GM18951 (cell line): Measurements from ENCODE around the gene BLACAT1.

Source experiments
- POLR2A ChIP-seq: IDR thresholded peaks from 4 replicates; pipeline ENCODE4 v1.6.1; 2011; ENCODE audit warnings: mild to moderate bottlenecking; ENCODE audit not compliant: insufficient read length, insufficient read depth; ENCODE audit errors: extremely low read depth
- in situ Hi-C: fragments of 300-500 bp; cut with MboI; formaldehyde crosslinking; loops from one replicate; pipeline ENCODE4 v1.12.0; 2022; ENCODE audit warnings: low sequenced_read_pairs, mixed read lengths, inconsistent platforms; ENCODE audit not compliant: unreplicated experiment

Gene BLACAT1

DNA sequence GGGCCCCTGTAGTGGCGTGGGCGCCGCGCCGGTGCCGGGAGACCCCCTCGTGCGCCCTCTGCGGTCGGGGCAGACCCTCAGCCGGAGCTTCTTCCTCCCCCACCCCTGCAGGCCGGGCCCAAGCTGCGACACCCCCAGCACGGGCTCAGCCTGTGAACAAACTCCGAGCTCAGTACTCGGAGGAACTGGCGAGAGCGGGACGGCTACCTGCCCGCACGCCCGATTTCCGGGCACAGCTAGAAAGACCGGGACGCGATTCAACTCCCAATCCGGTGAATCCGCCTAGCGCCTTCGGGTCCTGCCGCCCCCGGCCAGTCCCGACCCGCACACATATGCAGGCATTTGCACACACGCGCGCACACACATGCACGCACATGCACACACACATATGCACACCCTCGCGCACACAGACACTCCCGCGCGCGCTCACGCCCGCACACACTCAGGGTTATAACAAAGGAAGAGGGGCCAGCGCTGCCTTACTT, 580 bp upstream of the BLACAT1 start:
- in situ Hi-C loops: no loop called here
- no peak for TF ChIP-seq POLR2A

DNA sequence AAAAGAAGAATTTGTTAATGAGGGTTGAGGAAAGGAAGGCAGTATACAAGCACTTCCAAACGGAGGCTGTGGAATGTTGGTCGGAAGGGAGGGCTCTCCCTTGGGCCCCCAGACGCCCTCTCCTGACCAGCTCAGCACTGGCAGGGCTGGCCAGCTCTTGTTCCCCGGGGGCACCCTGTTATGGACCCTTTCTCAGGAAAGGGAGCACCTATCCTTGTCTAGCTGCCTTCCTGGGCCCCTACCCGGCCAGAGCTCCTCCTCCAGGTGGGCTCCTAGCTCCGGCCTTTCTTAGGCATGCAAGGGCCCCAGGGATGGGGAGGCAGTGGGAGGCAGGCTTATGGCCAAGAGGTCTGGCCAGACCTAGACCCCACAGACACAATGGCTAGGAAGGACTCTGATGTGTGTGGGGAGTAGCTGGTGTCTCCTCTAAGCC, 926 bp downstream of the BLACAT1 start:
- in situ Hi-C loops: no loop called here
- no peak for TF ChIP-seq POLR2A

- in situ Hi-C loops: no loop called here
These were observed 2.4 kb downstream of the BLACAT1 start for GRCh38 chr1:205453466-205453865.

GRCh38 chr1:205452933-205453332, 2.9 kb downstream of the BLACAT1 start:
- in situ Hi-C loops: no loop called here

More at GRCh38 chr1:205453466-205453865, 2.4 kb downstream of the BLACAT1 start:
- TF ChIP-seq POLR2A: no peak

GRCh38 chr1:205452364-205452763, 3.5 kb downstream of the BLACAT1 start:
- in situ Hi-C loops: no loop called here
- no peak for TF ChIP-seq POLR2A

More at GRCh38 chr1:205452933-205453332, 2.9 kb downstream of the BLACAT1 start:
- TF ChIP-seq POLR2A: no peak

DNA sequence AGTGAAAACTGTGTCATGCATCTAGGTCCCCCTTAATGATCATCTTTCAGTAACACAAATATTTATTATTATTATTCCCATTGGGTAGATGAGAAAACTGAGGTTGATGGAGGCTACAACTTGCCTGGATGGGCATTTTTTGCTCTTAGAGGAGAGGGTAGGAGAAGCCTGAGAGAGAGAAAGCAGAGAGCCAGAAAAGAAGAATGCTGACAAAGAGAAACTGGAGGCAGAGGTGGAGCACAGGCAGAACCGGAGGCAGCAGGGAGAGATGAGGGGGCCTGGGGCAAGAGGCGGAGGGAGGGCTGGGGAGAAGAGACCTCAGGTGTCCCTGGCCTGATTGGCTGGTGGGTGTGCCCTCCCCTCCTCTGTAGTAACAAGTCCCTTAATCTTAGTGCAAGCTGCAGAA, 4.1 kb downstream of the BLACAT1 start:
- in situ Hi-C loops: no loop called here
- TF ChIP-seq POLR2A: no peak

DNA sequence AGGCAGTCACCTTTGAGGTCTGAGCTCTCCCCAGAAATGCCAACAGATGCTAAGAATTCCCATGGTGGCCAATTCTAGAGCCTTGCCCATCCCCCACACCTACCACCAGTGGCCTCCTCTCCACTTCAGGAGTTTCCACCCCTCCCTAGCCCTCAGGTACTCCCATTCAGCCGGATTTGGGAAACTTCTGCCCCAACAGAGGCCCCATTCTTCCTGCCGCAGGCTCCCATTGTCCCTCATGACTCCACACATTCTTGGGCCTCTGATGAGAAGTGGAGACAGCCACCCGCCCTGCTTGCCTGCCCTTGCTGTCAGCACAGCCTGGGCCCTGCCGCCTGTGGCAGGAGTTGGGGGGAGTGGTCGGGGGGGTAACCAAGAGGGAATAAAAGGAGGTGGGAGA, 4.6 kb downstream of the BLACAT1 start:
- no peak for TF ChIP-seq POLR2A
- in situ Hi-C loops: no loop called here

- no peak for TF ChIP-seq POLR2A
- in situ Hi-C loops: no loop called here
These were observed 5.4 kb downstream of the BLACAT1 start for GRCh38 chr1:205450448-205450847.

DNA sequence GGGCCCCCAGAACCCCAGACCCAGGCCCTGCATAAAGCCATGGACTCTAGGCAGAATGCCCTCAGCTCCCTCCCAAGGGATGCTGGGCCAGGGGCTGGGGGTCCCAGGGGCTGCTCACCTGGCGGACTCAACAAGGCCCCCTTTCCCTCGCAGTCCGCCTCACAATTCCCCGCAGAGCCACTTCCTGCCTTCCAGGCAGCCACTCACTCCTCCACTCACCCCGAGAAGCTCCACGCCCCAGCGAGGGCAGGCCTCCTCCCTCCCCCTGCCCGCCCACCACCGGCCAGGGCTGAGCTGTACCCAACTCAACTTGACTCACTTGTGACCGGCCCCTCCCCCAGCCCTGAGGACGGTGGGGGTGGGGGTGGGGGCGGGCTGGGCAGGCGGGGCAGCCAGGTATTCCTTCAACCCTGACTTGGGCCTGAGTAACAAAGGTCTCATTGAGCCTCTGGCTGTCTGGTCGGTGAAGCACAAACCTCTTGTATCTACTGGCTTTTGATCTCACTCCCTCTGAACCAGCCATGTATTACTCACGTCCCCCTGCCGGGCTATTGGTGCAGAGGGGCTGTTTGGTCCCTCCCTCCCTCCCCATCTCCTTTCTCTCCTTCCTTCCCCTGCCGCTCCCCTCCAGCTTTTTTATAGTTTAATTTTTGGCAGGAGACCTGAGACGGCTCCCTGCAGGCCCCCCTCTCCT, 5.9 kb downstream of the BLACAT1 start:
- TF ChIP-seq POLR2A: no peak
- in situ Hi-C loops: no loop called here

GRCh38 chr1:205449254-205449749, 6.5 kb downstream of the BLACAT1 start:
- no peak for TF ChIP-seq POLR2A

DNA sequence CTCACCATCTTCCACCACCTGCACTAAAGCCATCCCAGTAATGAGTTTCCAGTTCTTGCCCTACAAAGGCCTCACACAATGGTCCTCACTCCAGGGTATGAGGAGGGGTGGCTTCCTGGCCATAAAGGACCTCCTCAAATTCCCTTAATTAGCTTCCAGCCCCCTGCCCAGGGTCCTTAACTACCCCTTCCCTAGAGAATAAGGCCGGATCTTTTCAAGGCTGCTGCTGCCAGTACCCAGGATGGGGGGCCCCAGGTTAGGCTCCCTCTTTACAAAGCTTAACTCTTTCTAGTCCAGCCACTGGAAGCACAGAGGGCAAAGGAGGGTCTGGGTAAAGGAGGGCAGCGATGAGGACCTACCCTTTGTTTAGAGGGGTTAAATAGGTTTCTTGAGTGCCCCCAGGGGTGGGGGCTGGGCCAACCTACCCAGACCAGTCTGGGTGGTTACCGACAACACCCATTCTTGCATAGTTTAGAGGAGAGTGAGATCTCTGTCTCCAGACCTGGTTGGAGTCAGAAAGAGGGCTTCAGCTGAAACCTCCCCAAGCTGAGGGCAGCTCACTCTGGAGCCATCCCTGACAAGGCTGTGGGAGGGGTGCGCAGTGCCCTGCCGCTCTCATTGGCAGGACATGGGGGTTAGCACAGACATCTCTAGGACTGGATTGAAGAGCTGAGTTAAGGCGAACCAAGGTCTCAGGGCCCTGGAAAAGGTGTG, 7.1 kb downstream of the BLACAT1 start:
- no peak for TF ChIP-seq POLR2A
- in situ Hi-C loops: no loop called here

More at GRCh38 chr1:205449254-205449749, 6.5 kb downstream of the BLACAT1 start:
- in situ Hi-C loops: no loop called here

DNA sequence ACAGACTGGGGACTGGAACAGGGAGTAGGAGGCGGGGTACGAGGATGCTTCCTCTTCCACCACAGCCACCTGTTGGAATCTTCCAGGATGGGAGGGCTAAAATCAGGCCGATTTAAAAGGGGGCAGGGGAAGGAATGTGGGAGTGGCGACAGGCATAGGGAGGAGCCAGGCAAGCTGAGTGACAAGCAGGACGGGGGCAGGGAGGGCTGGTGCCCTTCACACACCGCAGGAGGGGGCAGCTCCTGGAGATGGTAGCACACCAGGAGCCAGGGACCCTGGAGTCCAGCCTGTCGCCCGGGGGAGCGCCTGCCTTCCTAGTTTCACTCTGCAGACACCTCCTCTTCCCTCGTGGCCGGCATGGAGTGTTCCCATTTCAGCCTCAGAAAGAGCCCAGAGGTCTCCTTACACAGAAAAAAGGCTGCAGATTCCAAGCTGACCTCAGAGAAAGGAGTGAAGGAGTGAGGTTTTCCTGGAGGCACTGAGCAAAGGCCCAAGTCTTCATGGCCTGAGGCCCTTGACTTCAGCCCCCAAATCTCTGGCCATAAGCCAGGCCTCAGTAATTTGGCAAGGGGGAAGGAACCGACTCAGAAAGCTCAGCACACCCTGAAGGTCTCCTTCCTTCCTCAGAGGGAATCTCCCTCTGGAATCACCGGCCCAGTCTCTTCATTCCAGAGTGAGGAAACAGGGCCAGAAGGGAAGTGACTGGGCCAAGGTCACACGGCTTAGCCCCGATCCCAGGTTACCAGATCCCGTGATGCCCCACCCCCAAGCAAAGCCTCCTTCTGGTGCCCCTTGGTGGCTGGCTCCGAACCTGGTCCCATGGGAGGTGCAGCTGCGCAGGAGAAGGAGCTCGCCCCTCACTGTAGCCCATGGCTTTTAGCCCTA, 8.1 kb downstream of the BLACAT1 start:
- in situ Hi-C loops: no loop called here
- TF ChIP-seq POLR2A: no peak

DNA sequence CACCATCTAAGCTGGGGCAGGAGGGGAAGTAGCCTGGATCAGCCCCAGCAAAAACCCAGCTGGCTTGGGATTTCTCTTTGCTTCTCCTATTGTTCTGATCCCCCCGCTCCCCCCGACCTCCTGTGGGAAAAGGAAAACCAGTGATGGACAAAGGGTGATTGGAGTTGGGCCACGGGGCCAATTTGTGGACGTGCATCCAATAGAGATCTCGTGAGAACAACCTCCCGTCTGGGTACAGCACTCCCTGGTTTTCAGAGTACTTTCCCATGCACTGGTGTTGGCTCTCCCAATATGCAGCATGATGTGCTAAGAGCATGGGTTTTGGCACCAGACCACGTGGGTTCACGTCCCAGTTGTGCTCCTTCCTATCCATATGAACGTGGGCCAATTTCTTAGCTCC, 9.0 kb downstream of the BLACAT1 start:
- no peak for TF ChIP-seq POLR2A
- in situ Hi-C loops: no loop called here
